ENCODE measurements around the gene RDX. TPM values are rescaled to one million over a fixed set of nuclear protein-coding genes. Genes with fewer than 3 reads are reported as not detected.

Gene RDX
- total RNA-seq, 1 donor from 2014 or later, result 115 TPM

- no peak for DNase-seq (ENCODE audit: extremely low spot score, unreplicated experiment)
- Mint-ChIP-seq H3K36me3 (peaks cover 12% of the 10 kb centered on the region), H3K4me3 (no peak overlapping the region), H3K4me1 (ENCODE audit: unreplicated experiment) (no peaks in the 10 kb centered on the region), H3K27ac (no peak overlapping the region), H3K9me3 (no peaks in the 10 kb centered on the region), H3K27me3 (no peaks in the 10 kb centered on the region)
- TF ChIP-seq CTCF (conservative IDR thresholded peaks at IDR 0.05), result no peak
These were observed 142.9 kb downstream of the RDX start for GRCh38 chr11:110153474-110153873.

- Mint-ChIP-seq H3K4me1 (ENCODE audit: unreplicated experiment) (no peaks in the 10 kb centered on the region), H3K4me3 (no peak overlapping the region), H3K27me3 (no peaks in the 10 kb centered on the region), H3K36me3 (peaks cover 11% of the 10 kb centered on the region), H3K9me3 (no peaks in the 10 kb centered on the region), H3K27ac (no peak overlapping the region)
- no peak for TF ChIP-seq CTCF (conservative IDR thresholded peaks at IDR 0.05)
- no peak for DNase-seq (ENCODE audit: extremely low spot score, unreplicated experiment)
These were observed 144.2 kb downstream of the RDX start for GRCh38 chr11:110152199-110152598.

- Mint-ChIP-seq H3K4me1 (ENCODE audit: unreplicated experiment) (no peaks in the 10 kb centered on the region), H3K27me3 (no peaks in the 10 kb centered on the region), H3K36me3 (peaks cover 23% of the 10 kb centered on the region), H3K27ac (no peak overlapping the region), H3K9me3 (peaks cover 4% of the 10 kb centered on the region), H3K4me3 (no peak overlapping the region)
- no peak for DNase-seq (ENCODE audit: extremely low spot score, unreplicated experiment)
- TF ChIP-seq CTCF (conservative IDR thresholded peaks at IDR 0.05), result no peak
These were observed 147.4 kb downstream of the RDX start for GRCh38 chr11:110148775-110149744.

- peaks cover 18% of the 10 kb centered on the region for H3K36me3 Mint-ChIP-seq
- H3K9me3 Mint-ChIP-seq, result peaks cover 4% of the 10 kb centered on the region
- TF ChIP-seq CTCF (conservative IDR thresholded peaks at IDR 0.05), result no peak
- no peak overlapping the region for H3K27ac Mint-ChIP-seq
- no peak overlapping the region for H3K4me3 Mint-ChIP-seq
- DNase-seq (ENCODE audit: extremely low spot score, unreplicated experiment), result no peak
- H3K4me1 Mint-ChIP-seq (ENCODE audit: unreplicated experiment), result no peaks in the 10 kb centered on the region
- H3K27me3 Mint-ChIP-seq, result no peaks in the 10 kb centered on the region
These were observed 148.3 kb downstream of the RDX start for GRCh38 chr11:110147962-110148709.

GRCh38 chr11:110141812-110142211, 154.6 kb downstream of the RDX start:
- Mint-ChIP-seq H3K4me1 (ENCODE audit: unreplicated experiment) (no peaks in the 10 kb centered on the region), H3K27me3 (no peaks in the 10 kb centered on the region), H3K4me3 (no peak overlapping the region), H3K36me3 (peaks cover 37% of the 10 kb centered on the region), H3K27ac (no peak overlapping the region), H3K9me3 (peaks cover 9% of the 10 kb centered on the region)
- TF ChIP-seq CTCF (conservative IDR thresholded peaks at IDR 0.05), result no peak
- DNase-seq (ENCODE audit: extremely low spot score, unreplicated experiment), result no peak
